H1 (cell line): ENCODE data around the gene AAGAB. TPM values are rescaled to one million over a fixed set of nuclear protein-coding genes. Genes with fewer than 3 reads are reported as not detected.
A peak's percentile ranks its signal among the peaks of the same experiment; 100 is the strongest.

Source experiments
- CTCF ChIA-PET: fragments of 300-600 bp; sonication (Branson Sonifier 250); formaldehyde crosslinking; loops from one replicate; lab custom pipeline; 2021; ENCODE audit not compliant: partially characterized antibody; lab: Charles Lee
- POLR2A ChIA-PET: fragments of 300-600 bp; sonication (Branson Sonifier 250); formaldehyde crosslinking; loops from one replicate; lab custom pipeline; 2021; ENCODE audit warnings: inconsistent platforms; ENCODE audit not compliant: partially characterized antibody; lab: Charles Lee
- DNase-seq, 2 experiments: peaks; one replicate each; pipeline versions ENCODE4 v3.0.0 to v3.0.0-alpha.2; 2010 to 2022; ENCODE audit warnings: low spot score in 2 of 2, low read depth in 1 of 2, mixed read lengths in 1 of 2
- FAIRE-seq: peaks from 2 replicates; lab custom pipeline; 2011; peaks lifted over from hg19 to GRCh38; lab: Jason Lieb, UNC
- H2AFZ ChIP-seq: 2 replicates; pipeline ENCODE4 v1.8.1; 2012; ENCODE audit warnings: low read length, inconsistent platforms
- H2AK5ac ChIP-seq: 2 replicates; pipeline ENCODE4 v1.6.1; 2013; ENCODE audit warnings: low read depth, low read length
- H2BK120ac ChIP-seq: replicated peaks from 2 replicates; pipeline ENCODE3; 2013; ENCODE audit warnings: low read depth, low read length, inconsistent platforms
- H2BK12ac ChIP-seq: 2 replicates; pipeline ENCODE4 v1.6.1; 2013; ENCODE audit warnings: low read depth, low read length
- H2BK15ac ChIP-seq: 2 replicates; pipeline ENCODE4 v1.6.1; 2013; ENCODE audit warnings: low read length
- H2BK20ac ChIP-seq: 2 replicates; pipeline ENCODE4 v1.6.1; 2013; ENCODE audit warnings: low read length
- H2BK5ac ChIP-seq: 2 replicates; pipeline ENCODE4 v1.6.1; 2013; ENCODE audit warnings: low read depth, low read length
- H3K14ac ChIP-seq: 2 replicates; pipeline ENCODE4 v1.6.1; 2013; ENCODE audit warnings: inconsistent platforms; ENCODE audit not compliant: insufficient read length
- H3K18ac ChIP-seq: 2 replicates; pipeline ENCODE4 v1.6.1; 2013; ENCODE audit warnings: low read length; ENCODE audit errors: extremely low read depth
- H3K23ac ChIP-seq: 2 replicates; pipeline ENCODE4 v1.6.1; 2013; ENCODE audit warnings: inconsistent platforms; ENCODE audit not compliant: insufficient read length
- H3K23me2 ChIP-seq: 2 replicates; pipeline ENCODE4 v1.6.1; 2013; ENCODE audit warnings: low read depth, low read length
- H3K27ac ChIP-seq: 2 replicates; pipeline ENCODE4 v1.6.1; 2011; ENCODE audit warnings: low read depth, low read length, inconsistent platforms
- H3K27me3 ChIP-seq, 4 experiments: replicated peaks in 1 of 4; 1 replicate in 1 of 4; 2 replicates in 3 of 4; pipeline versions ENCODE4 v1.6.1 to v1.8.1; 2011 to 2013; ENCODE audit warnings: low read length in 3 of 4, mild to moderate bottlenecking in 3 of 4, inconsistent platforms in 2 of 4, mixed read lengths in 2 of 4, moderate library complexity in 1 of 4; ENCODE audit not compliant: control insufficient read depth in 3 of 4, insufficient read depth in 3 of 4; ENCODE audit errors: extremely low read depth in 1 of 4
- H3K36me3 ChIP-seq, 4 experiments: 2 replicates each; pipeline versions ENCODE4 v1.6.1 to v1.8.1; 2011 to 2013; ENCODE audit warnings: mild to moderate bottlenecking in 4 of 4, low read length in 3 of 4, moderate library complexity in 2 of 4, control low read depth in 1 of 4, inconsistent platforms in 1 of 4; ENCODE audit not compliant: insufficient read depth in 4 of 4, control insufficient read depth in 2 of 4
- H3K4ac ChIP-seq: replicated peaks from 2 replicates; pipeline ENCODE3; 2013; ENCODE audit warnings: low read length, low read depth, mixed read lengths, inconsistent platforms; ENCODE audit not compliant: insufficient read length
- H3K4me1 ChIP-seq, 4 experiments: replicated peaks in 1 of 4; 1 replicate in 1 of 4; 2 replicates in 3 of 4; pipeline versions ENCODE4 v1.6.1 to v1.8.1; 2011 to 2013; ENCODE audit warnings: low read length in 3 of 4, inconsistent platforms in 2 of 4, mixed read lengths in 1 of 4; ENCODE audit not compliant: insufficient read depth in 4 of 4, control insufficient read depth in 3 of 4
- H3K4me2 ChIP-seq, 2 experiments: 2 replicates each; pipeline versions ENCODE4 v1.6.1 to v1.8.1; 2011 to 2013; ENCODE audit warnings: low read depth in 2 of 2, low read length in 2 of 2, control low read depth in 1 of 2, inconsistent platforms in 1 of 2, mild to moderate bottlenecking in 1 of 2; ENCODE audit not compliant: insufficient read depth in 1 of 2
- H3K4me3 ChIP-seq, 4 experiments: fragments of 200-600, 300-600 bp in 1 of 4; sonication (generic), shearing (Covaris generic), sonication (Bioruptor Twin) in 1 of 4; 2 replicates each; pipeline versions ENCODE4 v1.5.1 to v1.8.1; 2011 to 2016; ENCODE audit warnings: low read length in 4 of 4, low read depth in 3 of 4, control low read depth in 2 of 4, inconsistent platforms in 2 of 4, mild to moderate bottlenecking in 2 of 4, mixed read lengths in 1 of 4, moderate library complexity in 1 of 4; ENCODE audit not compliant: insufficient read depth in 2 of 4; ENCODE audit errors: extremely low read depth in 1 of 4
- H3K56ac ChIP-seq: replicated peaks from 2 replicates; pipeline ENCODE3; 2013; ENCODE audit warnings: low read depth, mild to moderate bottlenecking, mixed read lengths, low read length, inconsistent platforms; ENCODE audit not compliant: insufficient read length
- H3K79me1 ChIP-seq: 2 replicates; pipeline ENCODE4 v1.6.1; 2013; ENCODE audit warnings: low read depth, low read length, control low read depth
- H3K79me2 ChIP-seq, 2 experiments: 2 replicates each; pipeline versions ENCODE4 v1.6.1 to v1.8.1; 2012 to 2013; ENCODE audit warnings: low read length in 2 of 2, mild to moderate bottlenecking in 2 of 2, inconsistent platforms in 1 of 2; ENCODE audit not compliant: insufficient read depth in 2 of 2, control insufficient read depth in 1 of 2
- H3K9ac ChIP-seq, 4 experiments: replicated peaks in 1 of 4; 1 replicate in 1 of 4; 2 replicates in 3 of 4; pipeline versions ENCODE4 v1.6.1 to v1.8.1; 2011 to 2013; ENCODE audit warnings: low read depth in 3 of 4, low read length in 3 of 4, control low read depth in 2 of 4, mild to moderate bottlenecking in 2 of 4, moderate library complexity in 2 of 4, inconsistent platforms in 1 of 4; ENCODE audit errors: extremely low read depth in 1 of 4
- H3K9me3 ChIP-seq, 2 experiments: 2 replicates each; pipeline versions ENCODE4 v1.6.1 to v1.8.1; 2012 to 2013; ENCODE audit warnings: mild to moderate bottlenecking in 2 of 2, moderate library complexity in 2 of 2, control low read depth in 1 of 2, inconsistent platforms in 1 of 2, low read depth in 1 of 2, low read length in 1 of 2, mixed read lengths in 1 of 2; ENCODE audit not compliant: insufficient read depth in 2 of 2
- H4K20me1 ChIP-seq, 2 experiments: replicated peaks in 1 of 2; 2 replicates each; pipeline versions ENCODE3 to v1.8.1; 2011 to 2013; ENCODE audit warnings: inconsistent platforms in 2 of 2, low read length in 2 of 2, mild to moderate bottlenecking in 1 of 2; ENCODE audit not compliant: insufficient read depth in 2 of 2, control insufficient read depth in 1 of 2
- H4K5ac ChIP-seq: 2 replicates; pipeline ENCODE4 v1.6.1; 2013; ENCODE audit warnings: low read length, low read depth, mixed read lengths, inconsistent platforms; ENCODE audit not compliant: insufficient read length
- H4K8ac ChIP-seq: 2 replicates; pipeline ENCODE4 v1.8.0; 2013; ENCODE audit warnings: mild to moderate bottlenecking, moderate library complexity, low read length, inconsistent platforms; ENCODE audit not compliant: insufficient read depth; ENCODE audit errors: extremely low read depth
- H4K91ac ChIP-seq: replicated peaks from 2 replicates; pipeline ENCODE3; 2013; ENCODE audit warnings: low read length, mixed read lengths, inconsistent platforms; ENCODE audit not compliant: insufficient read length
- CEBPB ChIP-seq: IDR thresholded peaks from 2 replicates; pipeline ENCODE4 v1.6.1; 2012; ENCODE audit warnings: low read depth, low read length
- E2F6 ChIP-seq: IDR thresholded peaks from 2 replicates; pipeline ENCODE4 v1.6.1; 2012; ENCODE audit warnings: inconsistent platforms
- JUND ChIP-seq: IDR thresholded peaks from 2 replicates; pipeline ENCODE4 v1.6.1; 2011; ENCODE audit warnings: mild to moderate bottlenecking, improper control_type of control experiment, low read length
- KDM1A ChIP-seq: fragments of 200-600, 300-600 bp; sonication (generic); IDR thresholded peaks from 2 replicates; pipeline ENCODE4 v1.7.1; 2016; ENCODE audit warnings: mild to moderate bottlenecking, low read length, borderline replicate concordance
- KDM4A ChIP-seq: IDR thresholded peaks from one replicate; pipeline ENCODE4 v1.7.1; 2012; ENCODE audit warnings: low read depth, mild to moderate bottlenecking, moderate library complexity, low read length, inconsistent platforms; ENCODE audit not compliant: severe bottlenecking
- POU5F1 ChIP-seq: IDR thresholded peaks from 2 replicates; pipeline ENCODE4 v1.6.1; 2011; ENCODE audit warnings: low read depth, mild to moderate bottlenecking, low read length, moderate library complexity
- YY1 ChIP-seq: IDR thresholded peaks from 2 replicates; pipeline ENCODE4 v1.6.1; 2011; ENCODE audit warnings: low read depth, mild to moderate bottlenecking, low read length
- WGBS, 2 experiments: shearing (Covaris generic) in 1 of 2; methylation state at CpG; one replicate each; pipeline versions ENCODE4 v1.1.6 to v1.1.7; 2013 to 2015; ENCODE audit warnings: low lambda C conversion rate in 2 of 2, mixed read lengths in 2 of 2, inconsistent platforms in 1 of 2, low coverage in 1 of 2, missing lambda C conversion rate in 1 of 2; ENCODE audit not compliant: insufficient replicate concordance in 2 of 2, insufficient coverage in 1 of 2, insufficient read length in 1 of 2; ENCODE audit errors: extremely low coverage in 1 of 2, missing lambda C conversion rate in 1 of 2; 5-methylcytosine and 5-hydroxymethylcytosine counted together
- polyA plus RNA-seq, 7 experiments: library from polyadenylated mRNA; depleted of rRNA in 3 of 7; stranded (reverse) in 5 of 7; unstranded in 2 of 7; fragments of >200 nt in 5 of 7; fragments of 200-250 nt in 2 of 7; gene quantifications; 1 replicate in 5 of 7; 2 replicates in 1 of 7; 4 replicates in 1 of 7; pipeline versions ENCODE4 v1.2.1 to v1.2.3, GENCODE V29; 2011 to 2013; ENCODE audit warnings: missing spikeins in 2 of 7, mixed read lengths in 2 of 7
- total RNA-seq: library from RNA; stranded (reverse); fragmentation: NEBNext Ultra II Directional; extraction: Animal tissue kit (Norgen Biotek cat#: 25700); gene quantifications from 2 replicates; pipeline ENCODE4 v1.2.1, GENCODE V29; 2021

Gene AAGAB
- total and polyA plus RNA-seq, 2 of the 8 experiments (the other 6 are each of a cell fraction or from before 2014, with no cell fraction given): 20.1 to 45.9 TPM

GRCh38 chr15:67253549-67254237, 768 bp downstream of the AAGAB start:
- H4K8ac ChIP-seq: no peak overlapping the region
- H3K18ac ChIP-seq: no peak overlapping the region
- 0 out of 2 replicates have a peak overlapping the region, but pooled peaks have one; percentile 54 for H2AFZ ChIP-seq
- H2BK120ac ChIP-seq: no peak overlapping the region
- H3K79me1 ChIP-seq: no peaks in the 10 kb centered on the region; the same call in 1 of the 2 replicates
- no peak overlapping the region for H3K23ac ChIP-seq
- H2BK5ac ChIP-seq: 0 out of 2 replicates have a peak overlapping the region, but pooled peaks have one; percentile 69
- no peaks in the 10 kb centered on the region for H3K36me3 ChIP-seq
- no peak overlapping the region for H2BK20ac ChIP-seq
- H3K23me2 ChIP-seq: 0 out of 2 replicates have a peak, but pooled peaks cover 3% of the 10 kb centered on the region
- no peak overlapping the region for H3K4ac ChIP-seq
- WGBS, 2 experiments: 44% methylated on average over 15 of the region's 15 CpGs; no CpG with 5 or more reads in 1 of the 2 experiments
- H4K5ac ChIP-seq: no peak overlapping the region
- no peak overlapping the region for H2BK12ac ChIP-seq
- peak overlapping the region; percentile 68 to 71 for H3K4me2 ChIP-seq
- TF ChIP-seq KDM4A (no peak), JUND (no peak), KDM1A (no peak), POU5F1 (no peak), YY1 (no peak), E2F6 (no peak), CEBPB (no peak)
- H3K4me3 ChIP-seq: peak overlapping the region; percentile 64 to 95 (median 90)
- no peak for FAIRE-seq
- H4K91ac ChIP-seq: no peak overlapping the region
- H3K27me3 ChIP-seq: no peaks in the 10 kb centered on the region
- H3K14ac ChIP-seq: no peak overlapping the region
- no peak overlapping the region for H3K56ac ChIP-seq
- peaks cover 2 to 52% of the 10 kb centered on the region in 2 experiments; a peak in 3 of 4 replicates for H3K79me2 ChIP-seq
- H3K9ac ChIP-seq: peak overlapping the region; percentile 68 to 89 (median 76)
- H3K9me3 ChIP-seq: no peaks in the 10 kb centered on the region
- ChIA-PET CTCF (interaction anchor here (0.6 to 1.7 kb wide), 3 partner anchors 13 to 25 kb away, joined by 3 to 4 read pairs (median 3); no protein-coding TSS in a partner anchor), POLR2A (interaction anchor here (0.5 to 1.3 kb wide), 2 partner anchors 13 to 15 kb away, joined by 3 read pairs; no protein-coding TSS in a partner anchor)
- H2AK5ac ChIP-seq: no peak overlapping the region
- no peak overlapping the region for H2BK15ac ChIP-seq
- no peak overlapping the region for H3K27ac ChIP-seq
- no peaks in the 10 kb centered on the region for H3K4me1 ChIP-seq
- no peak for DNase-seq
- H4K20me1 ChIP-seq: peaks cover 0 to 2% of the 10 kb centered on the region in 2 experiments
